ENCODE measurements around the gene EXT2.

- TF ChIP-seq, protein P1, sequence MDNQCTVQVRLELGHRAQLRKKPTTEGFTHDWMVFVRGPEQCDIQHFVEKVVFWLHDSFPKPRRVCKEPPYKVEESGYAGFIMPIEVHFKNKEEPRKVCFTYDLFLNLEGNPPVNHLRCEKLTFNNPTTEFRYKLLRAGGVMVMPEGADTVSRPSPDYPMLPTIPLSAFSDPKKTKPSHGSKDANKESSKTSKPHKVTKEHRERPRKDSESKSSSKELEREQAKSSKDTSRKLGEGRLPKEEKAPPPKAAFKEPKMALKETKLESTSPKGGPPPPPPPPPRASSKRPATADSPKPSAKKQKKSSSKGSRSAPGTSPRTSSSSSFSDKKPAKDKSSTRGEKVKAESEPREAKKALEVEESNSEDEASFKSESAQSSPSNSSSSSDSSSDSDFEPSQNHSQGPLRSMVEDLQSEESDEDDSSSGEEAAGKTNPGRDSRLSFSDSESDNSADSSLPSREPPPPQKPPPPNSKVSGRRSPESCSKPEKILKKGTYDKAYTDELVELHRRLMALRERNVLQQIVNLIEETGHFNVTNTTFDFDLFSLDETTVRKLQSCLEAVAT (IDR thresholded peaks at IDR 0.05), result no peak
- TF ChIP-seq ESRRA (IDR thresholded peaks at IDR 0.05; ENCODE audit: low read length) (no peak), CTCF (IDR thresholded peaks at IDR 0.05 in 2 of 3, conservative IDR thresholded peaks at IDR 0.05 in 1 of 3; ENCODE audit: control insufficient read depth in 2 of 3, extremely low read depth in 1 of 3, insufficient read depth in 1 of 3, low read depth in 3 of 3, low read length in 3 of 3) (no peak), TBL1XR1 (IDR thresholded peaks at IDR 0.05; ENCODE audit: low read depth, low read length) (no peak), STAT3 (IDR thresholded peaks at IDR 0.05; ENCODE audit: low read depth, low read length) (no peak)
- TF ChIP-seq, protein P2, sequence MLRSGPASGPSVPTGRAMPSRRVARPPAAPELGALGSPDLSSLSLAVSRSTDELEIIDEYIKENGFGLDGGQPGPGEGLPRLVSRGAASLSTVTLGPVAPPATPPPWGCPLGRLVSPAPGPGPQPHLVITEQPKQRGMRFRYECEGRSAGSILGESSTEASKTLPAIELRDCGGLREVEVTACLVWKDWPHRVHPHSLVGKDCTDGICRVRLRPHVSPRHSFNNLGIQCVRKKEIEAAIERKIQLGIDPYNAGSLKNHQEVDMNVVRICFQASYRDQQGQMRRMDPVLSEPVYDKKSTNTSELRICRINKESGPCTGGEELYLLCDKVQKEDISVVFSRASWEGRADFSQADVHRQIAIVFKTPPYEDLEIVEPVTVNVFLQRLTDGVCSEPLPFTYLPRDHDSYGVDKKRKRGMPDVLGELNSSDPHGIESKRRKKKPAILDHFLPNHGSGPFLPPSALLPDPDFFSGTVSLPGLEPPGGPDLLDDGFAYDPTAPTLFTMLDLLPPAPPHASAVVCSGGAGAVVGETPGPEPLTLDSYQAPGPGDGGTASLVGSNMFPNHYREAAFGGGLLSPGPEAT (IDR thresholded peaks at IDR 0.05; ENCODE audit: low read depth), result no peak
These were observed 40.9 kb downstream of the EXT2 start for GRCh38 chr11:44136176-44136945.

Measured in GM12878 (cell line).